Measurements from ENCODE around the gene INPP5A.
"Not testable (repeated sequence)": the region's sequence is repeated elsewhere in the genome, so short reads cannot be mapped to it uniquely, and the experiment has no call there.

Gene INPP5A

GRCh38 chr10:132670546-132671227, 133.1 kb downstream of the INPP5A start:
- Mint-ChIP-seq H3K9me3 (no peaks in the 10 kb centered on the region), H3K27me3 (ENCODE audit: low read depth) (no peaks in the 10 kb centered on the region), H3K4me3 (no peak overlapping the region), H3K4me1 (ENCODE audit: low read depth) (no peaks in the 10 kb centered on the region), H3K27ac (no peak overlapping the region), H3K36me3 (ENCODE audit: low read depth) (no peaks in the 10 kb centered on the region)
- no peak for DNase-seq (ENCODE audit: low spot score)

DNA sequence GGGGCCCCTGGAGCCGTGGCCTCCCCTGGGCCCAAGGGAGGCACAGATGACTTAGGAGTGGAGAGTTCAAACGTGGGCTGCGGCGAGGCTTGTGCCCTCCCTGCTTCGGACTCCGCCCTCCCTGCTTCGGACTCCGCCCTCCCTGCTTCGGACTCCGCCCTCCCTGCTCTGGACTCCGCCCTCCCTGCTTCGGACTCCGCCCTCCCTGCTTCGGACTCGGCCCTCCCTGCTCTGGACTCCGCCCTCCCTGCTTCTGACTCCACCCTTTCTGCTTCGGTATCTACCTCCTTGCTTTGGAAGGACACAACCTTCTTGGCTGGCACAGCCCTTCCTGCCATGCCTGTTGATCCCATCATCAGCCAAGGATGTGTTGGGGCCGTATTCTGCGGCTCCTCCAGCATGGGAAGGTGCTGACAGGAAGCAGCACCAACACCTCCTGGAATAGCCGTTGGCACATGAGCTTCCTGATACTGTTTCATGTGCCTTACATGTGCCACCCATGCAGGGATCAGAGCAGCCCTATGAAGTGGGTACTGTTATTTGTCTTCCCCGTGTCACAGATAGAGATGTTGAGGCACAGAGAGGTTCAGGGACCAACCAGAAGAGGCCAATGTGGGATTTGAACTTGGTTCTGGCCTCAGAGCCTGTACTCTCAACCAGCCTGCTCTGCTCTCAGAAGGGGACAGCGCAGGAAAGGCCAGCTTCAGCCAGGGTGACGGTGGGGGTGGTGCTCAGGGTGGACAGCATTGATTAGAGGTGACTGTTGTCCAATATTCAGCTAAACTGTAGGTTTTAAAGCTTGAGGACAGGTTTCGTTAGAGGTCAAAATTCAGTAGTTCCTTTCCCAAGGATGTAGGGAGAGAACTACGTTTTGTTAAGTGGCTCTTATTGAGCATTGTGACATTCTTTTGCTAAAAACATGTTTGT, 133.9 kb downstream of the INPP5A start:
- no peaks in the 10 kb centered on the region for H3K36me3 Mint-ChIP-seq (ENCODE audit: low read depth)
- H3K4me1 Mint-ChIP-seq (ENCODE audit: low read depth): no peaks in the 10 kb centered on the region
- H3K27ac Mint-ChIP-seq: no peak overlapping the region
- H3K27me3 Mint-ChIP-seq (ENCODE audit: low read depth): no peaks in the 10 kb centered on the region
- no peak overlapping the region for H3K4me3 Mint-ChIP-seq
- H3K9me3 Mint-ChIP-seq: no peaks in the 10 kb centered on the region
- no peak for DNase-seq (ENCODE audit: low spot score)

DNA sequence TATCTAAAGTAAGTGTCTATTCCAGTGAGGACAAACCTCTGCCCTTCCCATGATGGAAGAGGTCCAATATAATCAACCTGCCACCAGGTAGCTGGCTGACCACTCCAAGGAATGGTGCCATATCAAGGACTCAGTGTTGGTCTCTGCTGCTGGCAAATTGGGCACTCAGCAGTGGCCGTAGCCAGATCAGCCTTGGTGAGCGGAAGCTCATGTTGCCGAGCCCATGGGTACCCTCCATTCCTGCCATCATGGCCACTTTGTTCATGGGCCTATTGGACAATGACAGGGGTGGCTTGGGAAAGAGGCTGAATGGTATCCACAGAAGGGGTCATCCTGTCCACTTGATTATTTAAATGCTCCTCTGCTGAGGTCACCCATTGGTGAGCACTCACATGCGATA, 136.2 kb downstream of the INPP5A start:
- H3K27me3 Mint-ChIP-seq (ENCODE audit: low read depth); H3K4me1 Mint-ChIP-seq (ENCODE audit: low read depth); H3K9me3 Mint-ChIP-seq; H3K4me3 Mint-ChIP-seq; DNase-seq (ENCODE audit: low spot score); H3K27ac Mint-ChIP-seq; H3K36me3 Mint-ChIP-seq (ENCODE audit: low read depth): not testable (repeated sequence)

DNA sequence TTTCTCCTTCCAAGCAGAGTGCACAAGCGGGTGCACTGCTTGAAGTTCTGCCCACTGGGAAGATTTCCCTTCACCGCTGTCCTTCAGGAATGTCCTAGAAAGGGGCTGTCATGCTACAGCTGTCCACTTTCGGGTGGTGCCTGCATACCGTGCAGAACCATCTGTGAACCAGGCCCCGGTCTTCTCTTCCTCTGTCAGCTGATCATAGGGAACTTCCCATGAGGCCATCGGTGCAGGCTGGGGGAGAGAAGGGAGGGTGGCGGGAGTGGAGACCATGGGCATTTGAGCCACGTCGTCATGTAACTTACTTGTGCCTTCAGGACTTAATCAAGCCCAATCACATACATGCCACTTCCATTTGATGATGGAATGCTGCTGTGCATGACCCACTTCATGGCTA, 136.7 kb downstream of the INPP5A start:
- no peak overlapping the region for H3K4me3 Mint-ChIP-seq
- H3K27ac Mint-ChIP-seq: no peak overlapping the region
- no peaks in the 10 kb centered on the region for H3K4me1 Mint-ChIP-seq (ENCODE audit: low read depth)
- H3K9me3 Mint-ChIP-seq: no peaks in the 10 kb centered on the region
- no peak for DNase-seq (ENCODE audit: low spot score)
- no peaks in the 10 kb centered on the region for H3K27me3 Mint-ChIP-seq (ENCODE audit: low read depth)
- no peaks in the 10 kb centered on the region for H3K36me3 Mint-ChIP-seq (ENCODE audit: low read depth)

- Mint-ChIP-seq H3K36me3 (ENCODE audit: low read depth) (no peaks in the 10 kb centered on the region), H3K27me3 (ENCODE audit: low read depth) (no peaks in the 10 kb centered on the region), H3K4me1 (ENCODE audit: low read depth) (no peaks in the 10 kb centered on the region), H3K9me3 (no peaks in the 10 kb centered on the region), H3K4me3 (no peak overlapping the region), H3K27ac (no peak overlapping the region)
- no peak for DNase-seq (ENCODE audit: low spot score)
These were observed 137.6 kb downstream of the INPP5A start for GRCh38 chr10:132675031-132675740.

- Mint-ChIP-seq H3K9me3 (no peaks in the 10 kb centered on the region), H3K4me1 (ENCODE audit: low read depth) (no peaks in the 10 kb centered on the region), H3K36me3 (ENCODE audit: low read depth) (no peaks in the 10 kb centered on the region), H3K27me3 (ENCODE audit: low read depth) (no peaks in the 10 kb centered on the region), H3K27ac (no peak overlapping the region), H3K4me3 (no peak overlapping the region)
- DNase-seq (ENCODE audit: low spot score): no peak
These were observed 138.8 kb downstream of the INPP5A start for GRCh38 chr10:132676193-132676891.

DNA sequence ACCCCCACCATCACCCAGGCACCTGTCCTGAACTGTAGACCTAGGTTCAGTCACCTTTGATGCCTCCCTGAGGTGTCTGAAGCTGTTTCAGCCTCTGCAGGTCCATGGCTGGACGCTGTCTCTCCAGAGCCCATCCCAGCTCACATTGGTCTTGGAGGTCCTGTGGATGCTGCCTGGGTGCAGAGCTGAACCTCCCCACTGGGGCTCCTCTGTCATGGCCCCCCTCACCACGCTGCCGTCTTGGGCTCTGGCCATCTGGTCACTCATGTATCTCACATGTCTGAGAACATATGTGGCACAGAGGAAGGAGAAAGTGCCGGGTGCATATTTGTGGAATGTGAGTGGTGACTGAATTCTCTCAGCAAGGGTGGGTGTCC, 139.5 kb downstream of the INPP5A start:
- no peaks in the 10 kb centered on the region for H3K27me3 Mint-ChIP-seq (ENCODE audit: low read depth)
- no peaks in the 10 kb centered on the region for H3K9me3 Mint-ChIP-seq
- DNase-seq (ENCODE audit: low spot score): no peak
- H3K36me3 Mint-ChIP-seq (ENCODE audit: low read depth): no peaks in the 10 kb centered on the region
- no peaks in the 10 kb centered on the region for H3K4me1 Mint-ChIP-seq (ENCODE audit: low read depth)
- no peak overlapping the region for H3K4me3 Mint-ChIP-seq
- H3K27ac Mint-ChIP-seq: no peak overlapping the region

GRCh38 chr10:132677473-132678227, 140.1 kb downstream of the INPP5A start:
- Mint-ChIP-seq H3K36me3 (ENCODE audit: low read depth) (no peaks in the 10 kb centered on the region), H3K27me3 (ENCODE audit: low read depth) (no peaks in the 10 kb centered on the region), H3K4me3 (no peak overlapping the region), H3K27ac (no peak overlapping the region), H3K9me3 (no peaks in the 10 kb centered on the region), H3K4me1 (ENCODE audit: low read depth) (no peaks in the 10 kb centered on the region)
- no peak for DNase-seq (ENCODE audit: low spot score)

DNA sequence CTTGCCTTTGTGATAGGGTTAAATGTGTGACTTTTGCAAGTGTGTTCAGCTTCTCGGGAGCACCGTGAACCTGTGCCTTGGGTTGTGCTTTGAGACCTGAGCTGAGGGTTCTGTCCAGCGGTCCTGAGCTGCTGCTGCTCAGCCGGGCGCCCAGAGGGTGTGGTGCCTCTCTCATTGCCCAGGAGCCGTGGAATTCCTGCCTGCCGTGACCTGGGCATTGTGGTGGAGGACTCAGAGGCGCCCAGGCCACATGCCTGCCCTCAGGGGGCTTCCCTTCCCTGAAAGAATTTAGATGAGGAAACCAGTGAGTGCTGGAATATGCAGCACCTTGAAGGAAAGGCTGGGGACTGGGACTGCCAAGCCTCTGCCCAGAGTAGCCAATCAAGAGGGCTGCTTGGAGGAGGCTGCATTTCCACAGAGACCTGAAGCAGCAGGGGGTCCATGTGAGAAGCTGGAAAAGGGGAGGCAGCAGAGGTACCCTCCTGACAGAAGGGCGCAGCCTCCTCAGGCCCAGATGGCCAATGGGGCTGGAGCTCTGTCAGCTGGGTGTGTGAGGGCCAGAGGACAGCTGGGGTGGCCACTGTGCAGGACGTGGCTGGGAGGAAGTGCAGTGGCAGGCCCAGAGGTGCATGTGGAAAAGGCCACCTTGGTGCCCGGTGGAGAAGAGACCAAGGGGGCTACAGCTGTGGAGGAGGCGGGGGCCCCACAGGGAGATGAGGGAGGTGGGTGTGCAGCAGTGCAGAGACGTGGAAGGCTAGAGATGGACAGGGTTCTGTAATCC, 141.0 kb downstream of the INPP5A start:
- no peak for DNase-seq (ENCODE audit: low spot score)
- Mint-ChIP-seq H3K36me3 (ENCODE audit: low read depth) (no peaks in the 10 kb centered on the region), H3K4me3 (no peak overlapping the region), H3K9me3 (no peaks in the 10 kb centered on the region), H3K27ac (no peak overlapping the region), H3K27me3 (ENCODE audit: low read depth) (no peaks in the 10 kb centered on the region), H3K4me1 (ENCODE audit: low read depth) (peaks cover 2% of the 10 kb centered on the region)

- peaks cover 5% of the 10 kb centered on the region for H3K4me1 Mint-ChIP-seq (ENCODE audit: low read depth)
- no peaks in the 10 kb centered on the region for H3K36me3 Mint-ChIP-seq (ENCODE audit: low read depth)
- H3K9me3 Mint-ChIP-seq: no peaks in the 10 kb centered on the region
- no peaks in the 10 kb centered on the region for H3K27me3 Mint-ChIP-seq (ENCODE audit: low read depth)
- H3K4me3 Mint-ChIP-seq: no peak overlapping the region
- H3K27ac Mint-ChIP-seq: peak overlapping the region; percentile 20
- DNase-seq (ENCODE audit: low spot score): no peak
These were observed 141.6 kb downstream of the INPP5A start for GRCh38 chr10:132679217-132679595.

DNA sequence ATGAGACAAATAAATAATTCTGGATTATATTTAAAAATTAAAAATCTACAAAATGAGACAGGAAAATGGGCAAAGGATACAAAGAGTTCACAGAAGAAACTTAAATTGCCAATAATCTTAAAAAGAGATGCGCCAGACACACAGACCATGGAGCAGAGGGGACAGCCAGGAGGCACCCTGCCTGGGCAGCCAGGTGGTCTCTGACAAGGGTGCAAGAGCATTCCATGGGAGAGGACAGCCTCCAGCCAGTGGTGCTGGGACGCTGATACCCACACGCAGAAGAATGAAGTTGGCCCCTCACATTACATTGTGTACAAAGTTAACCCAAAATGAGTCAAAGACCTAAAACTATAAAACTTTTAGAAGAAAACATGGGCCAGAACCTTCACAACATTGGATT, 142.1 kb downstream of the INPP5A start:
- DNase-seq (ENCODE audit: low spot score): no peak
- H3K36me3 Mint-ChIP-seq (ENCODE audit: low read depth): no peaks in the 10 kb centered on the region
- peaks cover 8% of the 10 kb centered on the region for H3K4me1 Mint-ChIP-seq (ENCODE audit: low read depth)
- H3K27ac Mint-ChIP-seq: no peak overlapping the region
- H3K4me3 Mint-ChIP-seq: no peak overlapping the region
- no peaks in the 10 kb centered on the region for H3K9me3 Mint-ChIP-seq
- H3K27me3 Mint-ChIP-seq (ENCODE audit: low read depth): no peaks in the 10 kb centered on the region

DNA sequence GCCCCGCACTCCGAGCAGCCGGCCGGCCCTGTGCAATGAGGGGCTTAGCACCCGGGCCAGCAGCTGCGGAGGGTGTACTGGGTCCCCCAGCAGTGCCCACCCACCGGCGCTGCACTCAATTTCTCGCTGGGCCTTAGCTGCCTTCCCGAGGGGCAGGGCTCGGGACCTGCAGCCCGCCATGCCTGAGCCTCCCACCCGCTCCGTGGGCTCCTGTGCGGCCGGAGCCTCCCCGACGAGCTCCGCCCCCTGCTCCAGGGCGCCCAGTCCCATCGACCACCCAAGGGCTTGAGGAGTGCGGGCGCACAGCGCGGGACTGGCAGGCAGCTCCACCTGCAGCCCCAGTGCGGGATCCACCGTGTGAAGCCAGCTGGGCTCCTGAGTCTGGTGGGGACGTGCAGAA, 143.2 kb downstream of the INPP5A start:
- H3K4me1 Mint-ChIP-seq (ENCODE audit: low read depth): peaks cover 12% of the 10 kb centered on the region
- H3K27me3 Mint-ChIP-seq (ENCODE audit: low read depth); H3K27ac Mint-ChIP-seq; H3K36me3 Mint-ChIP-seq (ENCODE audit: low read depth); H3K9me3 Mint-ChIP-seq; DNase-seq (ENCODE audit: low spot score); H3K4me3 Mint-ChIP-seq: not testable (repeated sequence)
